CMK (cell line): Measurements from ENCODE around the gene MADCAM1.
A peak's percentile ranks its signal among the peaks of the same experiment; 100 is the strongest.

Experiments
- DNase-seq: peaks from one replicate; pipeline ENCODE4 v3.0.0-alpha.2; 2010; ENCODE audit warnings: low read depth

Gene MADCAM1

DNA sequence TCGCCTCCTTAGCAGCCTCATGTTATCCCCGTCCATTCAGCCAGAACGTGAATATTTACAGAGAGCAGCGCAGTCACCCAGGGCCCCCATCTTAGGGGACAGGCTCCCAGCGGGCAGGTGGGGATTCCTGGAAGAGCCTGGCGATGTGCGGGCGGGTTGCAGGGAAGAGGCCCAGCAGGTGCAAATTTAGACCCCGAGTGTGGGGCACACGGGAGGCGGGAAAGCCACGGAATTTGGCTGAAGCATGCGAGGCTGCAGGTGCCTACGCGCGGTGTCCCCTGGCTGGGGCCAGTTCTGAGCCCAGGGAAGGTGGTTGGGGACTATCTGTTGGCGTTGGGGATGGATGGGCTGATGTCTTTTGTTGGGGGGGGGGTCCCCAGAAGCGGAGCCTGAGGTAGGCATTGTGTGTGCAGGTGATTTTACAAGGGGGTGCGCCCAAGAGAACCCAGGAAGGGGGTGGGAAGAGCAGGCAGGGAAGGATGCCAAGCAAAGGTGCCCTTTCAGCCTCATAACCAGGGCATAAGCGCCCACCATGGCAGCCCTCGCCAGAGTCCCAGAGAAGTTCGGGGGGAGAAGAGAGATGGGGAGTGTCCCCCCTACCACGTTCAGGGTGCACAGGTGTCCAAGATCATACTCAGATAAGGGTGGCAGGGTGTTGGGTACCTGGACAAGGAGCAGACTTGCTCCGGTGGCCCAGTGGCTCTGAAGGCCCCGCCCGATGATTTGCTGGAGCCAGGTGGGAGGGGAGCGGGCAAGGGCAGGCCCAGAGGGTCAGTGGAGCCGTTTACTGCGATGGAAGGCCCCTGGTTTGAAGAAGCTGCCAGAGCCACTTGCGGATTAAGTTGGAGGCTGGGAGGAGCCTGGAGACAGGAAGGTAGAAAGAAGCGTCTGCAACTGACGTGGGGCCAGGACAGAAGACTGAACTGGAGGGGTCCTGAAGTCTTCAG, 12.2 kb downstream of the MADCAM1 start:
- DNase-seq: no peak

- peak; percentile 89 for DNase-seq
Observed at GRCh38 chr19:510606-511100, 14.4 kb downstream of the MADCAM1 start.

DNA sequence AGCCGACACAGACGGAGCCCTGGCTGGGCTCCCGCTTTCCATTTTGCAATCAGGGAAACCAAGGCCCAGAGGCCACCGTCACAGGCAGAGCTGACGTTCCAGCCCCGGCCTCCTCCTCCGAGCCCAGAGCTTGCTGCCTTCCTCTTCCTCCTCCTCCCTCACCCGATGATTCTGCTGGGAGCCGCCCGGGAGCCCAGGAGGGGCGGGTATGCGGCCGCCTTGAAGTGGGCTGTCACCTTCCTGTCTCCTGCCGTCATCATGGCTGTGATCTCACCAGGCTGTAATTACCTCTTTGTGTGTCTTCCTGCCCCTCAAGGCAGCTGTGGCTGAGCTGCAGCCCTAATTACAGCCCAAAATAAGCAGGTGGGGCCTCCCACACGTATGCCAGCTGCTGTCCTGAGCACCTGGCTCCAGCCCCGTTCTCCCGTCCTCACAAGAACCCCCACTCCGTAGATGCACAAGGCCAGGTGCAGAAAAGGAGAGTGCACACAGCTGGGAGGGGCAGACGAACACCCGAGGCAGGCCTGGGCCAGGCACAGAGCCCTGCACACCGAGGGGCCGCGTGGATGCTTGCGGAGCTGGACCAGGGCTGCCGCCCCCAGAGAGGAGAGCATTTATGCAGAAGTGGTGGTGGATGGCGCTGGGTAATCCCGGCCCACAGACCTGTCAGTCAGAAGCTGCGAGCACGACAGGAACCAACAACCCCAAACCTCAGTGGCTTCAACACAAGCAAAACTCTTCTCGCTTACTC, 15.0 kb downstream of the MADCAM1 start:
- peak; percentile 68 for DNase-seq

DNA sequence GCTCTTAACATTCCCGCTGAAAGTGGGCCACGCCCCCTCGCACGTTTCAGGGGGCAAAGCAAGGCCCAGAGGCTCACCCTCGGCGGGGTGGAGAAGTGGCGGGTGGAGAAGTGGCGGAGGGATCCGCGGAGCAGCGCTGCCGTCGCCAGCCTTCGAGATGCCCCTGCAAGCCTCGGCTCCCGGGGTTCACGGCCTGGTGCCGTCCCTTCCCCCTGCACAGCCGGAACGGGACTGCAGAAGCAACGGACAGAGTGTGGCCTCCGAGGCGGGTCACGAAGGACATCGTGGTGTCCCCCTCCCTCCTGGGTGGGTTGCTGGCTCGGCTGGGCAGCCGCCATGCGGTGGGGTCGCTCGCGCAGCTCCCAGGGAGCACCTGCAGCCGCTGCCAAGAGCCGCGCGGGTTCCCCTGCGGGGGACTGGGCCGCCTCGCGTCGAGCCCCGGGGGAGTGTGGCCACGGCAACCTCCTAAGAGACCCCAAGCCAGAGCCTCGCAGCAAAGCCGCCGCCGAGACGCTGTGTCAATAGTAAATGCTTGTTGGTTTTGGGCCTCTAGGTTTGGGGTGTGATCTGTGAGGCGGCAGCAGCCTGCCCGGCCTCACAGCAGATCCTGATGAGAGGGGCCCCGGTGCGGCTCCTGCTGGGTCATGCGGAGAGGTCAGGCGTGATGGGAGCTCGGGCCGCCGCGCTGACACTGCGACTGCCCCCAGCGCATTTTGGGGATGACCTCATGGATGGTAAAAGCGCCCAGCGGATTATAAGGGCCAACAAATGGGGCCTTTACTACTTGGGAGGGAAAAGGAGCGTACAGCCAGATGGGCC, 16.5 kb downstream of the MADCAM1 start:
- no peak for DNase-seq

DNA sequence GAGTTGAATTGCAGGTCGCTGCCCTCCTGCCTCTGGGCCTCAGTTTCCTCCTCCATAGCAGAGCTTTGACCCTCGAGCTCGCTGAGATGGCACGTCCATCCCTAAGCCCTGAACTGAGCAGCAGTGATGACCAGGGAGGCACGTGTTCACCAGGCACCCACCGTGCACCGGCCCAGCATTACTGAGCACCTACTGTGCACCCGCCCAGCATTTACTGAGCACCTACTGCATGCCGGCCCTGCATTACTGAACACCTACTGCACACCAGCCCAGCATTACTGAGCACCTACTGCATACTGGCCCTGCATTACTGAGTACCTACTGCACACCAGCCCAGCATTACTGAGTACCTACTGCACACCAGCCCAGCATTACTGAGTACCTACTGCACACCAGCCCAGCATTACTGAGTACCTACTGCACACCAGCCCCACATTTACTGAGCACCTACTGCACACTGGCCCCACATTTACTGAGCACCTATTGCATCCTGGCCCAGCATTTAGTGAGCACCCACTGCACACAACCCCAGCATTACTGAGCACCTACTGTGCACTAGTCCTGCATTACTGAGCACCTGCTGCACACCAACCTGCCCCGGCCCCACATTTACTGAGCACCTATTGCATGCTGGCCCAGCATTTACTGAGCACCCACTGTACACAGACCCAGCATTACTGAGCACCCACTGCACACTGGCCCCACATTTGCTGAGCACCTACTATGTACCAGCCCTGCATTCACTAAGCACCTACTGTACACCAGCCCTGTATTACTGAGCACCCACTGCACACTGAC, 17.3 kb downstream of the MADCAM1 start:
- no peak for DNase-seq

DNA sequence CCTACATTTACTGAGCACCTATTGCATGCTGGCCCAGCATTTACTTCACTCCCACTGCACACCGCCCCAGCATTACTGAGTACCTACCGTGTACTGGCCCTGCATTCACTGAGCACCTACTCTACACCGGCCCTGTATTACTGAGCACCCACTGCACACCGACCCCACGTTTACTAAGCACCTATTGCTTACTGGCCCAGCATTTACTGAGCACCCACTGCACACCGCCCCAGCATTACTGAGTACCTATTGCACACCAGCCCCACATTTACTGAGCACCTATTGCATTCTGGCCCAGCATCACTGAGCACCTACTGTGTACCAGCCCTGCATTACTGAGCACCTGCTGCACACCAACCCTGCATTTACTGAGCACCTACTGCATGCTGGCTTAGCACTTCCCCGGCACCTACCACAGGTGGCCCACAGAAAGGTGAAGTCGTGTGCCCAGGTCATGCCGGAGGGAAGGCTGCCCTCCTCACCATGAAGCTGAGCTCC, 17.9 kb downstream of the MADCAM1 start:
- no peak for DNase-seq

- DNase-seq: no peak
Observed at GRCh38 chr19:517721-518597, 21.7 kb downstream of the MADCAM1 start.

GRCh38 chr19:518598-519231, 22.4 kb downstream of the MADCAM1 start:
- no peak for DNase-seq

- DNase-seq: no peak
Observed at GRCh38 chr19:519449-519865, 23.2 kb downstream of the MADCAM1 start.

DNA sequence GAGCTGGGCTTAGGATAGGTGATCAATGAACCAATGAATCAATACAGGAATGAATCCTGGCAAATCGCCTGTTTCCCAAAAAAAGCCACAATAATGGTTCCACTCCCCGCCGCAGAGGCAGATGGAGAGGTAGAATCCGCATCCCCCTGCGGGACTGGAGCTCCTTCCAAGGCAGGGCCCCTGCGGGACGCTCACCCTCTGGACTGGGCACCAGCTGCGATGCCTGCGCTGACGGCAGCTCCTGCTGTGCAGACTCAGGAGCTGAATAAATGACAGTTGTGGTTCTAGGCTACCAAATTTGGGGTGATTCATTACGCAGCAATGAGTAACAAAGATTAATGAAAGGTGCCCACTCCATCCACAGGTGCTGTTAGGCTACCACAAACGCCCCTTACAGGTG, 26.4 kb downstream of the MADCAM1 start:
- no peak for DNase-seq

GRCh38 chr19:524062-524674, 27.9 kb downstream of the MADCAM1 start:
- no peak for DNase-seq

- DNase-seq: no peak
Observed at GRCh38 chr19:525029-525428, 28.7 kb downstream of the MADCAM1 start.

- DNase-seq: no peak
Observed at GRCh38 chr19:525857-526419, 29.7 kb downstream of the MADCAM1 start.

- DNase-seq: no peak
Observed at GRCh38 chr19:530134-531008, 34.1 kb downstream of the MADCAM1 start.

- DNase-seq: peak; percentile 87
Observed at GRCh38 chr19:531009-531752, 34.9 kb downstream of the MADCAM1 start.

DNA sequence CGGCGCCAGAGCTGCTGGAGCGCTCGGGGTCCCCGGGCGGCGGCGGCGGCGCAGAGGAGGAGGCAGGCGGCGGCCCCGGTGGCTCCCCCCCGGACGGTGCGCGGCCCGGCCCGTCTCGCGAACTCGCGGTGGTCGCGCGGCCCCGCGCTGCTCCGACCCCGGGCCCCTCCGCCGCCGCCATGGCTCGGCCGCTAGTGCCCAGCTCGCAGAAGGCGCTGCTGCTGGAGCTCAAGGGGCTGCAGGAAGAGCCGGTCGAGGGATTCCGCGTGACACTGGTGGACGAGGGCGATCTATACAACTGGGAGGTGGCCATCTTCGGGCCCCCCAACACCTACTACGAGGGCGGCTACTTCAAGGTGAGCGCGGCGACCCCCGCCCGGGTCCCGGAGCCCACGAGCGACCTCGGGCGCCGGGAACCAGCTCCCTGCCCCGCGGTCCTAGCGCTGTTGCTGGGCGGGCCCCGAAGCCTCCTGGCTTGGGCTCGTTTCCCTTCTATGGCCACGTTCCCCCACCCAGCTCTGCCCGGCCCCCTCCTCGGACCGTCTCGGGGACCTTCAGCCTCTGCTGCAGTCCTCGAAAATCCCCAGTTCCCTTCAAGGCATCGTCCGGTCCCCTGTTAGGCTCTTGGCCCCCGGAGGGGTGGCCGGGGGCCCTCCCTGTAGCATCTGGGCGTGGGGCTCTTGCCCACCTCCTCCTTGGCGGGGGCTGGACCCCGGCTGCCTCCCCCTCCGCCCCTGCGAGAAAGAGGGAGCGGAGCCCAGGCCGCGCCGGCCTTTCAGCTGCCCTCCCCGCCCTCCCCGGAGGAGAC, 35.7 kb downstream of the MADCAM1 start, which contains the start of gene CDC34:
CDC34 (plus strand) TSS at position 8 of the 808 bp plus-strand sequence; CDS start at position 180, 172 bp downstream.
- DNase-seq: no peak
